PC-3 (cell line): Measurements from ENCODE around the gene DIP2C. TPM values are rescaled to one million over a fixed set of nuclear protein-coding genes. Genes with fewer than 3 reads are reported as not detected.

Source experiments
- ATAC-seq: fragments of 200-7000 bp; cut with Tn5 transposase; 2 replicates; pipeline ENCODE4 v1.9.1; 2020; ENCODE audit warnings: mild to moderate bottlenecking, moderate library complexity
- BruUV-seq: library from RNA; stranded (reverse); fragments of 400-500 nt; replicated peaks from 2 replicates; lab custom pipeline; 2021; lab: Mats Ljungman, UMichigan
- CTCF ChIA-PET: fragments of 300-600 bp; sonication (Branson Sonifier 250); formaldehyde crosslinking; loops from one replicate; lab custom pipeline; 2022; ENCODE audit warnings: antibody characterized with exemption; lab: Charles Lee
- POLR2A ChIA-PET: fragments of 300-600 bp; sonication (Branson Sonifier 250); formaldehyde crosslinking; loops from one replicate; lab custom pipeline; 2022; ENCODE audit warnings: antibody characterized with exemption; ENCODE audit not compliant: unreplicated experiment; lab: Charles Lee
- DNase-seq: peaks from one replicate; pipeline ENCODE4 v3.0.0-alpha.2; 2015
- H2AFZ ChIP-seq: fragments of 300-600 bp; sonication (generic); 2 replicates; pipeline ENCODE4 v1.6.0; 2016; ENCODE audit warnings: antibody characterized with exemption, low read length
- H3F3A ChIP-seq: fragments of 300-600 bp; sonication (generic); one replicate; pipeline ENCODE4 v1.6.0; 2017; ENCODE audit warnings: antibody characterized with exemption, low read length, control low read depth, mild to moderate bottlenecking; ENCODE audit not compliant: unreplicated experiment
- H3K27ac ChIP-seq: fragments of 300-600 bp; sonication (generic); 2 replicates; pipeline ENCODE4 v1.5.1; 2016; ENCODE audit warnings: mild to moderate bottlenecking, low read length
- H3K27me3 ChIP-seq: fragments of 300-600 bp; sonication (generic); 2 replicates; pipeline ENCODE4 v1.6.1; 2016; ENCODE audit warnings: low read length, mixed read lengths
- H3K36me3 ChIP-seq: fragments of 300-600 bp; sonication (generic); 2 replicates; pipeline ENCODE4 v1.6.1; 2016; ENCODE audit warnings: low read depth, mixed run types, low read length, mixed read lengths
- H3K4me1 ChIP-seq: fragments of 300-600 bp; sonication (generic); 2 replicates; pipeline ENCODE4 v1.5.1; 2016; ENCODE audit warnings: low read length; ENCODE audit not compliant: insufficient read depth
- H3K4me2 ChIP-seq: fragments of 300-600 bp; sonication (generic); 2 replicates; pipeline ENCODE4 v1.6.0; 2016; ENCODE audit warnings: low read length
- H3K4me3 ChIP-seq: fragments of 300-600 bp; sonication (generic); 2 replicates; pipeline ENCODE4 v1.5.1; 2016; ENCODE audit warnings: mild to moderate bottlenecking, low read length, mixed read lengths
- H3K79me2 ChIP-seq: fragments of 300-600 bp; sonication (generic); 2 replicates; pipeline ENCODE4 v1.6.1; 2017; ENCODE audit warnings: low read length, mixed read lengths
- H3K9ac ChIP-seq: fragments of 300-600 bp; sonication (generic); 2 replicates; pipeline ENCODE4 v1.6.0; 2016; ENCODE audit warnings: mild to moderate bottlenecking, low read length
- H3K9me2 ChIP-seq: fragments of 300-600 bp; sonication (generic); replicated peaks from 2 replicates; pipeline ENCODE4 v1.6.1; 2016; ENCODE audit warnings: mixed run types, low read length, mixed read lengths
- H3K9me3 ChIP-seq: fragments of 300-600 bp; sonication (generic); 2 replicates; pipeline ENCODE4 v1.6.1; 2016; ENCODE audit warnings: low read length, mixed read lengths
- H4K20me1 ChIP-seq: fragments of 300-600 bp; sonication (generic); 2 replicates; pipeline ENCODE4 v1.6.1; 2016; ENCODE audit warnings: low read length, mixed read lengths
- EZH2 ChIP-seq: fragments of 300-600 bp; sonication (generic); IDR thresholded peaks from one replicate; pipeline ENCODE4 v1.6.1; 2017; ENCODE audit warnings: antibody characterized with exemption, mild to moderate bottlenecking, low read length; ENCODE audit not compliant: unreplicated experiment
- EZH2phosphoT487 ChIP-seq: fragments of 300-600 bp; sonication (generic); IDR thresholded peaks from 2 replicates; pipeline ENCODE4 v1.6.1; 2018; ENCODE audit warnings: mild to moderate bottlenecking, antibody characterized with exemption, low read length, borderline replicate concordance
- intact Hi-C: fragments of 100-400 bp; cut with micrococcal nuclease; formaldehyde crosslinking; loops from 2 replicates; pipeline ENCODE4 v1.9.0; 2023
- total RNA-seq: library from RNA; depleted of rRNA; stranded (reverse); fragments of >200 nt; gene quantifications from 2 replicates; pipeline ENCODE4 v1.2.3, GENCODE V29; 2014
- TF ChIP-seq, protein P1 (sequence below): fragments of 300-600 bp; sonication (generic); conservative IDR thresholded peaks from 2 replicates; pipeline ENCODE4 v1.5.1; 2017; ENCODE audit warnings: antibody characterized with exemption, low read depth, mild to moderate bottlenecking, low read length

The DIP2C gene
- total RNA-seq, 1 experiment from 2014 or later: 3.1 TPM

DNA sequence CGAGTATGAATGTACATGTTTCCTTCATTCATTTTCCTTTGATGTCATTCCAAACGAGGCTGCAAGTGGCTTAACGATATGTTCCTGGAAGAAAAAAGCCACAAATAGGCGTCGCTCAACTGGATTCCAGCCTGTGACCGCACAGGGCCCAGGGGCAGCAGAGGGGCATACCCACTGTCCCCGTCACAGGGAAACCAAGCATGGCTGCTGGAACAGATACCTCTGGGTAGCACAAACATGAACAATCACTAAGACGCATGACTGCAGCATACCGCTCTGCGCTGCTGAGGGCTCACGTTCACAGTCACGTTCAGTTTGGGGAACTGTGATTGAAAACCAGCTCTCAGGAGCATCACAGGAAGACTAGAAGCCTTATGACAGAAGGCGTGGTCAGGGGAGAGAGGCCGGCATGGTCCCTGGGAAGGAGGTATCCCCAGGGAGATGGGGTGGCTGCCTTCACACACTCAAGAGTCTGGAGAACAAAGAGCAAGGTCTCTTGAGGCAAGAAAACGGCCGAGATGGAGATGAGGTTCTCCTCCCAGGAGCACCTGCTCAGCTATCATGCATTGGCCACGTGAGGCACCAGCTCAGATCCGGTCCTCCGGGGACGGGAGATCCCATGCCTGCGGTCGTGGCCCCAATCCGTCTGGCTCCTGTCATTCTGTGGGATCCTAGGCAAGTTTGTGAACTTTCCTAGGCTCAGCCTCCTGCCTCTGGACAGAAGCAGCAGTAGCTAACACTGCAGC lies 213.6 kb downstream of the DIP2C start:
- H3K4me1 ChIP-seq: no peaks in the 10 kb centered on the region
- ATAC-seq: no peak
- TF ChIP-seq, protein P1, sequence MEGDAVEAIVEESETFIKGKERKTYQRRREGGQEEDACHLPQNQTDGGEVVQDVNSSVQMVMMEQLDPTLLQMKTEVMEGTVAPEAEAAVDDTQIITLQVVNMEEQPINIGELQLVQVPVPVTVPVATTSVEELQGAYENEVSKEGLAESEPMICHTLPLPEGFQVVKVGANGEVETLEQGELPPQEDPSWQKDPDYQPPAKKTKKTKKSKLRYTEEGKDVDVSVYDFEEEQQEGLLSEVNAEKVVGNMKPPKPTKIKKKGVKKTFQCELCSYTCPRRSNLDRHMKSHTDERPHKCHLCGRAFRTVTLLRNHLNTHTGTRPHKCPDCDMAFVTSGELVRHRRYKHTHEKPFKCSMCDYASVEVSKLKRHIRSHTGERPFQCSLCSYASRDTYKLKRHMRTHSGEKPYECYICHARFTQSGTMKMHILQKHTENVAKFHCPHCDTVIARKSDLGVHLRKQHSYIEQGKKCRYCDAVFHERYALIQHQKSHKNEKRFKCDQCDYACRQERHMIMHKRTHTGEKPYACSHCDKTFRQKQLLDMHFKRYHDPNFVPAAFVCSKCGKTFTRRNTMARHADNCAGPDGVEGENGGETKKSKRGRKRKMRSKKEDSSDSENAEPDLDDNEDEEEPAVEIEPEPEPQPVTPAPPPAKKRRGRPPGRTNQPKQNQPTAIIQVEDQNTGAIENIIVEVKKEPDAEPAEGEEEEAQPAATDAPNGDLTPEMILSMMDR: no peak
- TF ChIP-seq EZH2phosphoT487: no peak
- TF ChIP-seq EZH2: no peak
- H3K9me3 ChIP-seq: no peaks in the 10 kb centered on the region
- no peak overlapping the region for H3K4me2 ChIP-seq
- intact Hi-C loops: no loop called here
- H3K79me2 ChIP-seq: no peaks in the 10 kb centered on the region
- no peaks in the 10 kb centered on the region for H3F3A ChIP-seq
- no peak for DNase-seq
- H3K36me3 ChIP-seq: no peaks in the 10 kb centered on the region
- no peaks in the 10 kb centered on the region for H3K9me2 ChIP-seq
- no TSS peak for BruUV-seq
- CTCF ChIA-PET: no interaction called here
- H3K4me3 ChIP-seq: no peak overlapping the region
- H3K9ac ChIP-seq: no peak overlapping the region
- no peak overlapping the region for H2AFZ ChIP-seq
- no peak overlapping the region for H3K27ac ChIP-seq
- POLR2A ChIA-PET: no interaction called here
- H4K20me1 ChIP-seq: no peaks in the 10 kb centered on the region
- H3K27me3 ChIP-seq: no peaks in the 10 kb centered on the region

DNA sequence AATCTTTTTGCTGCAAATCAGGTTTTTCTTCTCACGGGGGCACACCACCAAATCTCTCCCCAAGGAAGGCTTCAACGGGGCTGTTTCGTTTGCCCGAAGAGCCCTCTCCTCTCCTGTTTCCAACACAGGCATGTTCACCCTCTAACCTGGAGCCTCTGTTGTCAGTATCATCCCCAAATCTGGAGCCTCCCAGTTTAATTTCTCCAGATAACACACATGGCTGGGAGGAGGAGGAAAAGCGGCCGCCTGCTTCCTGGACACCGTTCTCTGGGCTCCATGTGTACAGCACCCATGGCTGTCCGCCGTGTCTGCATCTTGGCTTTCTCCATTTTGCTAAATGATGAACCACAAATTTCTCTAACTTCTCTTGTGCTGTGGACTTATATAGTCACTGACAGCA lies 214.5 kb downstream of the DIP2C start:
- CTCF ChIA-PET: no interaction called here
- no TSS peak for BruUV-seq

DNA sequence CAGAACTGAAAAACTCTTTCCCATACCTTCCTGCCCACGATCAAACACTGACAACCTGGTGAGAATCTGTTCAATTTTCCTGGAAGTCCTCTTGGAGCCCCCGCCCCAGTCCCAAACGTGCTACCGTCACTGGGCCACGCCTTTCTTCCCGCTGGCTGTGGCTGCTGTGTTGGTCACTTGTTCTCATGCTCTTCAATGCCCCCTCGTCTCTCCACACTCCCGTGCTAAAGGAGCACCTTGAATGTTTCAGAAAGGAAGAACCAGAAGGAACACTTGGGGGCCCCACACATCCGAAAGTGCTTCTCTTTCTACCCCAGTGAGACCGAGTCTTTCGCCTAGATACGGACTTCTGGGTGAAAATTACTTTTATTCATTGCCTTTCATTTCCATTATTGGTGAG lies 215.1 kb downstream of the DIP2C start:
- no peaks in the 10 kb centered on the region for H3K9me2 ChIP-seq
- no peak for ATAC-seq
- H3F3A ChIP-seq: no peaks in the 10 kb centered on the region
- CTCF ChIA-PET: no interaction called here
- H2AFZ ChIP-seq: no peak overlapping the region
- TF ChIP-seq EZH2 (no peak), EZH2phosphoT487 (no peak)
- TF ChIP-seq, protein P1: no peak
- no peak overlapping the region for H3K27ac ChIP-seq
- no peaks in the 10 kb centered on the region for H3K27me3 ChIP-seq
- no peak overlapping the region for H3K4me3 ChIP-seq
- no peak overlapping the region for H3K4me2 ChIP-seq
- H4K20me1 ChIP-seq: no peaks in the 10 kb centered on the region
- intact Hi-C loops: no loop called here
- BruUV-seq: no TSS peak
- H3K4me1 ChIP-seq: no peaks in the 10 kb centered on the region
- no peak overlapping the region for H3K9ac ChIP-seq
- POLR2A ChIA-PET: no interaction called here
- H3K36me3 ChIP-seq: no peaks in the 10 kb centered on the region; the same call in 1 of the 2 replicates
- no peaks in the 10 kb centered on the region for H3K9me3 ChIP-seq
- no peaks in the 10 kb centered on the region for H3K79me2 ChIP-seq
- DNase-seq: no peak

More for the DNA sequence above, 214.5 kb downstream of the DIP2C start:
- Histone ChIP-seq H3K27me3 (no peaks in the 10 kb centered on the region), H3K9ac (no peak overlapping the region), H3K27ac (no peak overlapping the region), H3K4me1 (no peaks in the 10 kb centered on the region), H4K20me1 (no peaks in the 10 kb centered on the region), H3F3A (no peaks in the 10 kb centered on the region), H3K4me3 (no peak overlapping the region), H3K9me3 (no peaks in the 10 kb centered on the region), H2AFZ (no peak overlapping the region), H3K36me3 (no peaks in the 10 kb centered on the region; the same call in 1 of the 2 replicates), H3K79me2 (no peaks in the 10 kb centered on the region), H3K9me2 (no peaks in the 10 kb centered on the region), H3K4me2 (no peak overlapping the region)
- ATAC-seq (no peak), DNase-seq (no peak)
- POLR2A ChIA-PET: no interaction called here
- intact Hi-C loops: no loop called here
- TF ChIP-seq EZH2phosphoT487: no peak
- TF ChIP-seq, protein P1: no peak
- no peak for TF ChIP-seq EZH2
